Smooth muscle cell (in vitro differentiated cells): ENCODE data around the gene ZDHHC12. TPM values are rescaled to one million over a fixed set of nuclear protein-coding genes. Genes with fewer than 3 reads are reported as not detected.
A peak's percentile ranks its signal among the peaks of the same experiment; 100 is the strongest.
"Not testable (repeated sequence)": the region's sequence is repeated elsewhere in the genome, so short reads cannot be mapped to it uniquely, and the experiment has no call there.

ENCODE experiments used
- DNase-seq: peaks from one replicate; lab custom pipeline; 2025; ENCODE audit not compliant: unreplicated experiment; lab: John Stamatoyannopoulos, UW
- H2AFZ ChIP-seq: fragments of 200-600 bp; sonication (generic); 2 replicates; pipeline ENCODE4 v1.6.0; 2016; ENCODE audit warnings: antibody characterized with exemption, low read depth, mild to moderate bottlenecking
- H3F3A ChIP-seq: fragments of 200-600 bp; sonication (generic); 2 replicates; pipeline ENCODE4 v1.6.0; 2017; ENCODE audit warnings: antibody characterized with exemption, low read depth
- H3K27ac ChIP-seq: fragments of 200-600 bp; sonication (generic); 2 replicates; pipeline ENCODE4 v1.5.1; 2016; ENCODE audit warnings: low read depth, mild to moderate bottlenecking
- H3K27me3 ChIP-seq: fragments of 200-600 bp; sonication (generic); 2 replicates; pipeline ENCODE4 v1.6.1; 2016; ENCODE audit warnings: low read depth, mild to moderate bottlenecking
- H3K36me3 ChIP-seq: fragments of 200-600 bp; sonication (generic); 2 replicates; pipeline ENCODE4 v1.5.1; 2016; ENCODE audit warnings: low read depth
- H3K4me1 ChIP-seq: fragments of 200-600 bp; sonication (generic); 2 replicates; pipeline ENCODE4 v1.5.1; 2016; ENCODE audit warnings: low read depth
- H3K4me2 ChIP-seq: fragments of 200-600 bp; sonication (generic); 2 replicates; pipeline ENCODE4 v1.6.0; 2016; ENCODE audit warnings: mild to moderate bottlenecking
- H3K4me3 ChIP-seq: fragments of 200-600 bp; sonication (generic); 2 replicates; pipeline ENCODE4 v1.5.1; 2016; ENCODE audit warnings: mild to moderate bottlenecking
- H3K79me2 ChIP-seq: fragments of 200-600 bp; sonication (generic); 2 replicates; pipeline ENCODE4 v1.6.0; 2016; ENCODE audit warnings: low read depth, mild to moderate bottlenecking
- H3K9ac ChIP-seq: fragments of 200-600 bp; sonication (generic); 2 replicates; pipeline ENCODE4 v1.6.0; 2016; ENCODE audit warnings: low read depth
- H3K9me3 ChIP-seq: fragments of 200-600 bp; sonication (generic); replicated peaks from 2 replicates; pipeline ENCODE4 v1.5.1; 2016; ENCODE audit warnings: low read depth
- H4K20me1 ChIP-seq: fragments of 200-600 bp; sonication (generic); 2 replicates; pipeline ENCODE4 v1.6.0; 2016; ENCODE audit warnings: low read depth
- CTCF ChIP-seq: fragments of 200-600 bp; sonication (generic); IDR thresholded peaks from 2 replicates; pipeline ENCODE4 v1.5.1; 2017; ENCODE audit warnings: borderline replicate concordance, mild to moderate bottlenecking, antibody characterized with exemption; ENCODE audit not compliant: insufficient read depth, poor library complexity, severe bottlenecking
- WGBS: methylation state at CpG from one replicate; pipeline ENCODE4 v1.1.7; 2016; ENCODE audit warnings: low lambda C conversion rate; 5-methylcytosine and 5-hydroxymethylcytosine counted together
- polyA plus RNA-seq: library from polyadenylated mRNA; unstranded; fragments of >200 nt; fragmentation: Nextera tagmentation; extraction: Ambion mirVana; gene quantifications from 2 replicates; pipeline ENCODE4 v1.2.1, GENCODE V29; 2016
- total RNA-seq: library from RNA; depleted of rRNA; stranded (reverse); fragments of >200 nt; gene quantifications from 2 replicates; pipeline ENCODE4 v1.2.3, GENCODE V29; 2014

The ZDHHC12 gene
- total and polyA plus RNA-seq, 2 experiments from 2014 or later = 20.8 to 31.3 TPM

- Histone ChIP-seq H3K79me2 (no peaks in the 10 kb centered on the region), H3K4me2 (peak overlapping the region; percentile 95), H3K36me3 (no peaks in the 10 kb centered on the region), H3K4me1 (no peaks in the 10 kb centered on the region), H3K9me3 (no peaks in the 10 kb centered on the region), H2AFZ (peak overlapping the region; percentile 94), H3K9ac (peak overlapping the region; percentile 26), H3K27ac (no peak overlapping the region), H3K4me3 (peak overlapping the region; percentile 82), H3K27me3 (no peaks in the 10 kb centered on the region), H4K20me1 (no peaks in the 10 kb centered on the region), H3F3A (no peaks in the 10 kb centered on the region)
- no peak for DNase-seq
- WGBS = 7% methylated on average over 43 of the region's 55 CpGs
- TF ChIP-seq CTCF = no peak
These were observed 20.8 kb downstream of the ZDHHC12 start for GRCh38 chr9:128702949-128703615.

DNA sequence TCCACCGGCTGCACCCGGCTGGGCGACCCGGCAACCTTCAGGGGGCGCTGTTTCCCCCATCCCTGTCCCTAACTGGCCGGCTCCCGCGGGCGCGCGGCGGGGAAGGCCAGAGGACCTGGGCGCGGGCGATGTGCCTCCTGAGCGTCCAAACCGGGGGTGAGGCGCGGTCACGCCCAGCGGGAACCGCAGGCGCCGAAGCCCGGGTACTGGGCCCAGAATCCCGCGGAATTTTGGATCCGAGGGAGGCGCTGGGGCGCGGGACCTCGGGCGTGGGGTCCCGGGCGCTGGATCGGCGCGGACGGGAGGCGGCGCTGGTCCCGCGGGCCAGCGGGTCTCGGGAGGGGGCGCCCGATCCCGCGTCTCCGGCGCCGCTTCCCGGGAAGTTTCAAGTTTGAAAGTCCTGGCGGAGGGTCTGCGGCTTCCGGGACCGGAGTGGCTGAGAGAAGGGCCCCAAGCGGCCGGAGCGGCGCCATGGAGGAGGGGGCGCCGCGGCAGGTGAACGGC, 21.4 kb downstream of the ZDHHC12 start, which contains the start of gene PKN3:
PKN3 (plus strand) TSS at position 59 of the 504 bp plus-strand sequence; CDS start at position 472, 413 bp downstream.
- no peaks in the 10 kb centered on the region for H3K79me2 ChIP-seq
- no peaks in the 10 kb centered on the region for H3K9me3 ChIP-seq
- H3K36me3 ChIP-seq = no peaks in the 10 kb centered on the region
- H3K4me2 ChIP-seq = peak within 1 kb of the TSS; percentile 95
- peak within 1 kb of the TSS; percentile 82 for H3K4me3 ChIP-seq
- peak; percentile 81 for TF ChIP-seq CTCF
- no peaks in the 10 kb centered on the region for H3K27me3 ChIP-seq
- no peaks in the 10 kb centered on the region for H3K4me1 ChIP-seq
- H4K20me1 ChIP-seq = peaks cover 1% of the 10 kb centered on the region
- peak; percentile 78 for DNase-seq
- H3F3A ChIP-seq = peaks cover 4% of the 10 kb centered on the region
- H3K27ac ChIP-seq = no peak within 1 kb of the TSS
- WGBS = under 1% methylated on average over 53 of the region's 65 CpGs
- peak within 1 kb of the TSS; percentile 94 for H2AFZ ChIP-seq
- peak within 1 kb of the TSS; percentile 26 for H3K9ac ChIP-seq

DNA sequence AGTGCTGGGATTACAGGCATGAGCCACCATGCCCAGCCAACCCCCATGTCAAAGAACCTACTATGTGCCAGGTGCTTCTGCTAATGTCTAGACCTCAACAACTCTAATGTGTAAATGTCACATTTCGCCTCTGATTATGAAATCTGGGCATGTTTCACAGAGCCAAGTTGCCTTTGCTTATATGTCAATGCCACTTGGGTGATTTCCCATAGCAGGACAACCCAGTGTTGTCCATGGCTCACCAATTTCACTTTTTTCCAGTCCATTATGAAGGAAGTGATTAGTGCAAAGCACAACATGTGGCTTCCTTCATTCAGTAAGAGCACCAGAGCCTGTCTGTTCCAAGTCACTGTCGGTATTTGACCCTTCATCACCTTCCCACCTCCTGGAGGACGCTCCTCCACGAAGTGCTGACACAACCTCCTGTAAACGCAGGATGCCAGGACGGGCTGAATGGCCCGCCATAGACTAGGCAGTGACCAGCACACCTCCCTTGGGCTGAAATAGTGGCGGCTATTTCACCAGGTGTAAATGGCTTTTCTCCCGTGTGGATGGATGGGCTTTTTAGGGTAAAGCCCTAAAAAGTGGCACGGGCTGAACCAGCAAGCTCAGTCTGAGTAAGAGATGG, 22.6 kb downstream of the ZDHHC12 start:
- H3F3A ChIP-seq = peaks cover 14% of the 10 kb centered on the region
- no peaks in the 10 kb centered on the region for H3K36me3 ChIP-seq
- no peak overlapping the region for H3K27ac ChIP-seq
- no peaks in the 10 kb centered on the region for H3K79me2 ChIP-seq
- H3K9me3 ChIP-seq = no peaks in the 10 kb centered on the region
- no peak overlapping the region for H2AFZ ChIP-seq
- H3K9ac ChIP-seq = no peak overlapping the region
- H3K4me1 ChIP-seq = no peaks in the 10 kb centered on the region
- no peaks in the 10 kb centered on the region for H3K27me3 ChIP-seq
- 67% methylated on average over 10 of the region's 10 CpGs for WGBS
- peaks cover 7% of the 10 kb centered on the region for H4K20me1 ChIP-seq
- DNase-seq = no peak
- H3K4me2 ChIP-seq = no peak overlapping the region
- no peak for TF ChIP-seq CTCF
- H3K4me3 ChIP-seq = no peak overlapping the region

DNA sequence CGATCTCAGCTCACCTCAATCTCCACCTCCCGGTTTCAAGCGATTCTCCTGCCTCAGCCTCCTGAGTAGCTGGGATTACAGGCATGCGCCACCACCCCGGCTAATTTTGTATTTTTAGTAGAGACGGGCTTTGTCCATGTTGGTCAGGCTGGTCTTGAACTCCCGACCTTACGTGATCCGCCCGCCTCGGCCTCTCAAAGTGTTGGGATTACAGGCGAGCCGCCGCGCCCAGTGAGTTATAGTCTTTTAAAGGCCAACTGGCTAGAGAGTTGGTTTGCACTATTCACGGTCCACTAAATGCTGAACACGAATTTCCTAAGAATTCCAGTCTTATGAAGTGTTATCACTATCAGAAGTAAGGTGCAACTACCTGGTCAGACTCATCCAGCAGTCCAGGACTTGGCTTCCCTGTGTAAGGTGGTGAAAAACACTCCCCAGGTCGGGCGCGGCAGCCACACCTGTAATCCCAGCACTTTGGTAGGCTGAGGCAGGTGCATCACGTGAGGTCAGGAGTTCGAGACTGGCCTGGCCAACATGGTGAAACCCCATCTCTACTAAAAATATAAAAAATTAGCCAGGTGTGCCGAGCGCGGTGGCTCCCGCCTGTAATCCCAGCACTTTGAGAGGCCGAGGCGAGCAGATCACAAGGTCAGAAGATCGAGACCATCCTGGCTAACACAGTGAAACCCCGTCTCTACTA, 24.7 kb downstream of the ZDHHC12 start:
- not testable (repeated sequence) for H3K27me3 ChIP-seq, H3K4me1 ChIP-seq, H3K4me3 ChIP-seq, H3K79me2 ChIP-seq, H3K4me2 ChIP-seq, H3K27ac ChIP-seq, H3K9me3 ChIP-seq, H2AFZ ChIP-seq, H3K36me3 ChIP-seq, DNase-seq, H3K9ac ChIP-seq
- WGBS = 97% methylated on average over 30 of the region's 30 CpGs
- Histone ChIP-seq H4K20me1 (peaks cover 17% of the 10 kb centered on the region), H3F3A (peaks cover 26% of the 10 kb centered on the region)
